ENCODE data around the gene CFAP97D2.

- TF ChIP-seq YY1 (IDR thresholded peaks at IDR 0.05; ENCODE audit: insufficient read depth, insufficient read length), result no peak
- TF ChIP-seq SUZ12 (IDR thresholded peaks at IDR 0.05; ENCODE audit: extremely low read depth, insufficient read depth, insufficient read length), result no peak
Measured at GRCh38 chr13:114147803-114148520, 31.1 kb upstream of the CFAP97D2 start.
